Neural progenitor cell (in vitro differentiated cells): Measurements from ENCODE around the gene IGSF3.
"Not testable (repeated sequence)": the region's sequence is repeated elsewhere in the genome, so short reads cannot be mapped to it uniquely, and the experiment has no call there.

ENCODE experiments used
- EZH2phosphoT487 ChIP-seq: fragments of 200-600 bp; sonication (generic); IDR thresholded peaks from 2 replicates; pipeline ENCODE4 v1.6.1; 2017; ENCODE audit warnings: antibody characterized with exemption
- TF ChIP-seq, protein P1 (sequence below): fragments of 200-600 bp; sonication (generic); IDR thresholded peaks from 2 replicates; pipeline ENCODE4 v1.5.1; 2017; ENCODE audit warnings: antibody characterized with exemption, mild to moderate bottlenecking

DNA sequence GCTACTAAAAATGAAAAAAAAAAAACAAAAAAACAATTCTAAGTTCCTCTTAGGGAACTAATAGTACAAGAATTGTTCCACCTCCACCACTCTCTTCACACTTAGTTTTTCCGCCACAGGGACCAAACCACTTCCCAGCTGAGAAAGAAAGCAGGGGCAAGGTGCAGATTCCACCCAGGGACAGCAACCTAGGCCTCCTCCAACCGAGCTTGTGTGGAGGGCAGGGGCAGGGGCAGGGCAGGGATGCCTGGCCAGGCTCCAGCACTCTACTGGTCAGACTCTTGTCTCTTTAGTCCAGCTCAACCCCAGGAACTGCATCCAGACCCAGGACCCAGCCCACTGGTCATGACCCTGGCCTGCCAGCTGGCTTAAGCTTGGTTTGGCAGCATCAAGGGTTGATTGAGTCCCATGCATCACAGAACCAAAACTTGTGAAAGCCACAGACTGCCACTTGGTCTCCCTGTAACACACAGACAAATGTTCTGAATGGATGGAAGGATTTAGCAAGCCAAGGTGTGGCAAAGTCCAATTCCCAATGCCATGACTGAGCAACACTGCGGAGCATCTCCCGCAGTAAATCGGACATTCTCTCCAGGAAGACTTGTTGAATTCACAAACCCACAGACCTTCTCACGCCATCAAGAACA is 77.1 kb downstream of the IGSF3 start:
- TF ChIP-seq, protein P1, sequence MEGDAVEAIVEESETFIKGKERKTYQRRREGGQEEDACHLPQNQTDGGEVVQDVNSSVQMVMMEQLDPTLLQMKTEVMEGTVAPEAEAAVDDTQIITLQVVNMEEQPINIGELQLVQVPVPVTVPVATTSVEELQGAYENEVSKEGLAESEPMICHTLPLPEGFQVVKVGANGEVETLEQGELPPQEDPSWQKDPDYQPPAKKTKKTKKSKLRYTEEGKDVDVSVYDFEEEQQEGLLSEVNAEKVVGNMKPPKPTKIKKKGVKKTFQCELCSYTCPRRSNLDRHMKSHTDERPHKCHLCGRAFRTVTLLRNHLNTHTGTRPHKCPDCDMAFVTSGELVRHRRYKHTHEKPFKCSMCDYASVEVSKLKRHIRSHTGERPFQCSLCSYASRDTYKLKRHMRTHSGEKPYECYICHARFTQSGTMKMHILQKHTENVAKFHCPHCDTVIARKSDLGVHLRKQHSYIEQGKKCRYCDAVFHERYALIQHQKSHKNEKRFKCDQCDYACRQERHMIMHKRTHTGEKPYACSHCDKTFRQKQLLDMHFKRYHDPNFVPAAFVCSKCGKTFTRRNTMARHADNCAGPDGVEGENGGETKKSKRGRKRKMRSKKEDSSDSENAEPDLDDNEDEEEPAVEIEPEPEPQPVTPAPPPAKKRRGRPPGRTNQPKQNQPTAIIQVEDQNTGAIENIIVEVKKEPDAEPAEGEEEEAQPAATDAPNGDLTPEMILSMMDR = not testable (repeated sequence)
- not testable (repeated sequence) for TF ChIP-seq EZH2phosphoT487
